ENCODE data around the gene PIR.

Gene PIR

DNA sequence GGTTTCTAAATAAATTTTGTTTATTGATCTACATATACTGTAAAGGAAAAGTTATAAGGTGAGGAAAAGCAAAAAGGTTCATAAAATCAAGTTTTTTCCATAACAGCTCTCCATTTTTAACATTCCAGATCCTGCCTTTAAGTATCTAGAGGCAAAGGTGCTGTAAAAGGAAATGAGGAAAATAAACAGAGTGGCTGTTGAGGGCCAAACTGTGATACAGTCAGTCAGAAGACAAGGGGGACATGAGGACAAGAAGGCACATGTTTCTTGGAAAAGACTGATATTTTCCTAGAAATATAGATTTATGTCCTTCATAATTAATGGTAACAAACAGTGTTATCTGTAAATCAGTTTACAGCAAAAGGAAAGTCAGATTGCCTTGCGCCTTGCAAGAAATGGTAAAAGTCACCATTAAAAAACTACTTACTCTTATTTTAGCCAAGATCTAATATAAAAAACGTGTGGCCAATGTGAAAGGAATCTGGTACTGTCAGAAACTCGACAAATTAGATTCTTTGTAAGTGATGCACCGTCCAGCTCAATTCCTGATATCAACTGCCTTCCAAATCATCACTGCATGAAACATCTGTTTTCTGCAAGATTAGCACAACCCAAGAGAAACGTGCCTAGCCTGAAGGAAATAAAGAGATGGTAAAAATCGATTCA is 75.0 kb downstream of the PIR start:
- ChIA-PET POLR2A (no interaction called here), CTCF (interaction anchor here (0.6 kb wide), 1 partner anchor 289 kb away, joined by 5 read pairs; no protein-coding TSS in a partner anchor)
- no peak overlapping the region for H3K27ac ChIP-seq (ENCODE audit: extremely low read depth, low read depth, low read length)
- no peaks in the 10 kb centered on the region for H3K9me3 ChIP-seq (ENCODE audit: control insufficient read depth, insufficient read depth, low read depth, low read length)
- H3K4me3 ChIP-seq (ENCODE audit: low read depth, low read length): no peak overlapping the region
- peaks cover 0 to 3% of the 10 kb centered on the region in 2 experiments; a peak in 1 of 3 replicates for H3K36me3 ChIP-seq (ENCODE audit: control insufficient read depth in 2 of 2, insufficient read depth in 1 of 2, low read length in 2 of 2)
- no peak for TF ChIP-seq ZNF529 (tag by site-specific recombination; IDR thresholded peaks at IDR 0.05; ENCODE audit: insufficient replicate concordance)
- no peak for TF ChIP-seq ZNF530 (tag by site-specific recombination; IDR thresholded peaks at IDR 0.05; ENCODE audit: low read depth)
- no peak for TF ChIP-seq ZNF791 (tag by site-specific recombination; IDR thresholded peaks at IDR 0.05)
- TF ChIP-seq ZNF223 (tag by site-specific recombination; IDR thresholded peaks at IDR 0.05): no peak
- TF ChIP-seq ZNF280C (tag by site-specific recombination; IDR thresholded peaks at IDR 0.05): no peak
- no peak for TF ChIP-seq ATF2 (tag by site-specific recombination; IDR thresholded peaks at IDR 0.05; ENCODE audit: low read depth)
- TF ChIP-seq ZNF24 (tag by site-specific recombination; IDR thresholded peaks at IDR 0.05): no peak
- TF ChIP-seq ZNF76 (tag by site-specific recombination; IDR thresholded peaks at IDR 0.05; ENCODE audit: borderline replicate concordance, low read depth): no peak
- no peak for TF ChIP-seq ZBTB20 (tag by site-specific recombination; IDR thresholded peaks at IDR 0.05)
- no peak for TF ChIP-seq ZNF792 (tag by site-specific recombination; IDR thresholded peaks at IDR 0.05)
- TF ChIP-seq ZNF747 (tag by site-specific recombination; IDR thresholded peaks at IDR 0.05): no peak
- TF ChIP-seq ZNF501 (tag by site-specific recombination; IDR thresholded peaks at IDR 0.05): no peak
- no peak for TF ChIP-seq ZNF302 (tag by site-specific recombination; IDR thresholded peaks at IDR 0.05; ENCODE audit: low read depth)
- no peak for TF ChIP-seq ZEB2 (tag by site-specific recombination; IDR thresholded peaks at IDR 0.05)
- TF ChIP-seq ZNF404 (tag by site-specific recombination; IDR thresholded peaks at IDR 0.05): no peak
- no peak for TF ChIP-seq ZBTB8A (tag by site-specific recombination; IDR thresholded peaks at IDR 0.05)
- no peaks in the 10 kb centered on the region for H3K4me1 ChIP-seq (ENCODE audit: control insufficient read depth, insufficient read depth, low read length)

- H3K27ac ChIP-seq (ENCODE audit: extremely low read depth, low read depth, low read length): no peak overlapping the region
- H3K36me3 ChIP-seq (ENCODE audit: control insufficient read depth in 2 of 2, insufficient read depth in 1 of 2, low read length in 2 of 2): peaks cover 0 to 3% of the 10 kb centered on the region in 2 experiments; a peak in 1 of 3 replicates
- H3K4me1 ChIP-seq (ENCODE audit: control insufficient read depth, insufficient read depth, low read length): no peaks in the 10 kb centered on the region
- no peak overlapping the region for H3K4me3 ChIP-seq (ENCODE audit: low read depth, low read length)
- H3K9me3 ChIP-seq (ENCODE audit: control insufficient read depth, insufficient read depth, low read depth, low read length): no peaks in the 10 kb centered on the region
- POLR2A ChIA-PET: no interaction called here
- CTCF ChIA-PET: no interaction called here
- no peak for TF ChIP-seq ZNF311 (tag by site-specific recombination; IDR thresholded peaks at IDR 0.05; ENCODE audit: borderline replicate concordance)
- no peak for TF ChIP-seq HOXD13 (CRISPR knock-in tag; IDR thresholded peaks at IDR 0.05; ENCODE audit: borderline replicate concordance)
- TF ChIP-seq SETDB1 (IDR thresholded peaks at IDR 0.05; ENCODE audit: insufficient read length, low read length): no peak
- TF ChIP-seq ZNF664 (tag by site-specific recombination; IDR thresholded peaks at IDR 0.05): no peak
- TF ChIP-seq, protein P1, sequence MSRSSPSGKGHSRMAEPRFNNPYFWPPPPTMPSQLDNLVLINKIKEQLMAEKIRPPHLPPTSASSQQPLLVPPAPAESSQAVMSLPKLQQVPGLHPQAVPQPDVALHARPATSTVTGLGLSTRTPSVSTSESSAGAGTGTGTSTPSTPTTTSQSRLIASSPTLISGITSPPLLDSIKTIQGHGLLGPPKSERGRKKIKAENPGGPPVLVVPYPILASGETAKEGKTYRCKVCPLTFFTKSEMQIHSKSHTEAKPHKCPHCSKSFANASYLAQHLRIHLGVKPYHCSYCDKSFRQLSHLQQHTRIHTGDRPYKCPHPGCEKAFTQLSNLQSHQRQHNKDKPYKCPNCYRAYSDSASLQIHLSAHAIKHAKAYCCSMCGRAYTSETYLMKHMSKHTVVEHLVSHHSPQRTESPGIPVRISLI (tag by site-specific recombination; IDR thresholded peaks at IDR 0.05): no peak
- no peak for TF ChIP-seq ZNF747 (tag by site-specific recombination; IDR thresholded peaks at IDR 0.05)
- no peak for TF ChIP-seq EGR2 (tag by site-specific recombination; IDR thresholded peaks at IDR 0.05; ENCODE audit: low read depth)
- no peak for TF ChIP-seq ZNF16 (tag by site-specific recombination; IDR thresholded peaks at IDR 0.05; ENCODE audit: low read depth)
- TF ChIP-seq, protein P2, sequence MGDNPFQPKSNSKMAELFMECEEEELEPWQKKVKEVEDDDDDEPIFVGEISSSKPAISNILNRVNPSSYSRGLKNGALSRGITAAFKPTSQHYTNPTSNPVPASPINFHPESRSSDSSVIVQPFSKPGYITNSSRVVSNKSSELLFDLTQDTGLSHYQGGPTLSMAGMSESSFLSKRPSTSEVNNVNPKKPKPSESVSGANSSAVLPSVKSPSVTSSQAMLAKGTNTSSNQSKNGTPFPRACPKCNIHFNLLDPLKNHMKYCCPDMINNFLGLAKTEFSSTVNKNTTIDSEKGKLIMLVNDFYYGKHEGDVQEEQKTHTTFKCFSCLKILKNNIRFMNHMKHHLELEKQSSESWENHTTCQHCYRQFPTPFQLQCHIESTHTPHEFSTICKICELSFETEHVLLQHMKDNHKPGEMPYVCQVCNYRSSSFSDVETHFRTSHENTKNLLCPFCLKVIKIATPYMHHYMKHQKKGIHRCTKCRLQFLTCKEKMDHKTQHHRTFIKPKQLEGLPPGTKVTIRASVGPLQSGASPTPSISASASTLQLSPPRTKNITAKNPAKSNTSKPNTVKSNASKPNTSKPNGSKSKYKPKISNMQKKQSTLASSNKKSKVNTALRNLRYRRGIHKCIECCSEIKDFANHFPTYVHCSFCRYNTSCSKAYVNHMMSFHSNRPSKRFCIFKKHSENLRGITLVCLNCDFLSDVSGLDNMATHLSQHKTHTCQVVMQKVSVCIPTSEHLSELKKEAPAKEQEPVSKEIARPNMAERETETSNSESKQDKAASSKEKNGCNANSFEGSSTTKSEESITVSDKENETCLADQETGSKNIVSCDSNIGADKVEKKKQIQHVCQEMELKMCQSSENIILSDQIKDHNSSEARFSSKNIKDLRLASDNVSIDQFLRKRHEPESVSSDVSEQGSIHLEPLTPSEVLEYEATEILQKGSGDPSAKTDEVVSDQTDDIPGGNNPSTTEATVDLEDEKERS (tag by site-specific recombination; IDR thresholded peaks at IDR 0.05): no peak
- no peak for TF ChIP-seq ZNF514 (tag by site-specific recombination; IDR thresholded peaks at IDR 0.05)
- TF ChIP-seq ZNF544 (tag by site-specific recombination; IDR thresholded peaks at IDR 0.05): no peak
Measured at GRCh38 chrX:15416133-15416993, 76.8 kb downstream of the PIR start.

All from HEK293 (cell line).